HG03442 (cell line): ENCODE results near the gene PRAMEF1.
"Not testable (repeated sequence)": the region's sequence is repeated elsewhere in the genome, so short reads cannot be mapped to it uniquely, and the experiment has no call there.

Experiments
- ATAC-seq: cut with Tn5 transposase; IDR thresholded peaks from one replicate; pipeline ENCODE4 v1.9.1; 2021; ENCODE audit warnings: mild to moderate bottlenecking, moderate library complexity; ENCODE audit not compliant: unreplicated experiment

PRAMEF1 gene

GRCh38 chr1:12791097-12791496 is at the start of gene PRAMEF1:
Gene PRAMEF1, plus strand, starts transcription at chr1:12791397. Its CDS starts 1,831 bp downstream, at chr1:12793228.
- ATAC-seq = not testable (repeated sequence)

GRCh38 chr1:12741946-12742345 is 49.3 kb upstream of the PRAMEF1 start:
- ATAC-seq = no peak

GRCh38 chr1:12745126-12745991 is 45.8 kb upstream of the PRAMEF1 start:
- no peak for ATAC-seq

- ATAC-seq = no peak
These were observed 45.2 kb upstream of the PRAMEF1 start, which contains the start of gene CFAP107 for GRCh38 chr1:12745992-12746323. Gene CFAP107, plus strand, starts transcription at chr1:12746200. Its CDS starts 231 bp downstream, at chr1:12746431.

- ATAC-seq = no peak
These were observed 42.3 kb upstream of the PRAMEF1 start for GRCh38 chr1:12748778-12749355.

GRCh38 chr1:12754738-12755137 is 36.5 kb upstream of the PRAMEF1 start:
- no peak for ATAC-seq

- ATAC-seq = no peak
These were observed 34.9 kb upstream of the PRAMEF1 start for GRCh38 chr1:12756273-12756672.

- no peak for ATAC-seq
These were observed 34.3 kb upstream of the PRAMEF1 start for GRCh38 chr1:12756768-12757413.

- no peak for ATAC-seq
These were observed 33.4 kb upstream of the PRAMEF1 start for GRCh38 chr1:12757836-12758235.

GRCh38 chr1:12760256-12760795 is 30.9 kb upstream of the PRAMEF1 start:
- no peak for ATAC-seq

GRCh38 chr1:12761781-12762180 is 29.4 kb upstream of the PRAMEF1 start:
- ATAC-seq = no peak

- ATAC-seq = no peak
These were observed 28.4 kb upstream of the PRAMEF1 start for GRCh38 chr1:12762766-12763165.

GRCh38 chr1:12763479-12763878 is 27.7 kb upstream of the PRAMEF1 start:
- ATAC-seq = no peak

- ATAC-seq = no peak
These were observed 27.2 kb upstream of the PRAMEF1 start for GRCh38 chr1:12764016-12764415.

GRCh38 chr1:12769031-12769430 is 22.2 kb upstream of the PRAMEF1 start:
- ATAC-seq = no peak

GRCh38 chr1:12769976-12770505 is 21.2 kb upstream of the PRAMEF1 start:
- no peak for ATAC-seq

- ATAC-seq = no peak
These were observed 20.6 kb upstream of the PRAMEF1 start for GRCh38 chr1:12770620-12771019.

GRCh38 chr1:12771186-12771585 is 20.0 kb upstream of the PRAMEF1 start:
- ATAC-seq = no peak

- no peak for ATAC-seq
These were observed 18.7 kb upstream of the PRAMEF1 start for GRCh38 chr1:12772520-12772919.

- ATAC-seq = no peak
These were observed 17.8 kb upstream of the PRAMEF1 start, which contains the start of gene PRAMEF12 for GRCh38 chr1:12773438-12773837. Gene PRAMEF12, plus strand, starts transcription at chr1:12773738. Its CDS starts 1,130 bp downstream, at chr1:12774868.

- no peak for ATAC-seq
These were observed 16.3 kb upstream of the PRAMEF1 start for GRCh38 chr1:12774801-12775345.
